Measurements from ENCODE around the gene SNAP23.

Gene SNAP23

GRCh38 chr15:42493679-42494078, 1.8 kb upstream of the SNAP23 start:
- Histone ChIP-seq H3K4me2 (ENCODE audit: low read length) (peak overlapping the region; percentile 45), H3K4me1 (ENCODE audit: insufficient read depth, low read length, severe bottlenecking) (peaks cover 74% of the 10 kb centered on the region), H3K27me3 (ENCODE audit: insufficient read depth, low read length) (no peaks in the 10 kb centered on the region), H3K36me3 (ENCODE audit: insufficient read depth, low read length) (0 out of 2 replicates have a peak, but pooled peaks cover 4% of the 10 kb centered on the region), H4K20me1 (ENCODE audit: insufficient read depth, low read length) (no peaks in the 10 kb centered on the region), H3K79me2 (ENCODE audit: insufficient read depth, low read length) (peaks cover 21% of the 10 kb centered on the region), H3K27ac (ENCODE audit: low read depth, low read length, poor library complexity, severe bottlenecking) (peak overlapping the region; percentile 85), H3F3A (ENCODE audit: insufficient read depth, low read length) (no peaks in the 10 kb centered on the region), H3K9me3 (ENCODE audit: low read length) (no peaks in the 10 kb centered on the region), H2AFZ (ENCODE audit: low read length) (peak overlapping the region; percentile 43), H3K9ac (ENCODE audit: low read length) (peak overlapping the region; percentile 39; the same call in 1 of the 2 replicates), H3K4me3 (ENCODE audit: low read depth, low read length, poor library complexity, severe bottlenecking) (peak overlapping the region; percentile 21), H3K9me2 (ENCODE audit: low read depth, low read length) (no peaks in the 10 kb centered on the region)
- no peak for TF ChIP-seq EZH2 (IDR thresholded peaks at IDR 0.05; ENCODE audit: borderline replicate concordance, low read length)
- TF ChIP-seq CTCF (IDR thresholded peaks at IDR 0.05; ENCODE audit: low read length): no peak

GRCh38 chr15:42494998-42495360, 455 bp upstream of the SNAP23 start:
- H3K4me1 ChIP-seq (ENCODE audit: insufficient read depth, low read length, severe bottlenecking): peaks cover 76% of the 10 kb centered on the region
- peak overlapping the region; percentile 85 for H3K27ac ChIP-seq (ENCODE audit: low read depth, low read length, poor library complexity, severe bottlenecking)
- H3K27me3 ChIP-seq (ENCODE audit: insufficient read depth, low read length): no peaks in the 10 kb centered on the region
- peak overlapping the region; percentile 88 for H3K9ac ChIP-seq (ENCODE audit: low read length)
- H3K4me3 ChIP-seq (ENCODE audit: low read depth, low read length, poor library complexity, severe bottlenecking): peak overlapping the region; percentile 93
- no peak overlapping the region for H2AFZ ChIP-seq (ENCODE audit: low read length)
- peak overlapping the region; percentile 88 for H3K4me2 ChIP-seq (ENCODE audit: low read length)
- H3F3A ChIP-seq (ENCODE audit: insufficient read depth, low read length): peaks cover 3% of the 10 kb centered on the region; the same call in 1 of the 2 replicates
- no peaks in the 10 kb centered on the region for H3K9me2 ChIP-seq (ENCODE audit: low read depth, low read length)
- TF ChIP-seq CTCF (IDR thresholded peaks at IDR 0.05; ENCODE audit: low read length) (no peak), EZH2 (IDR thresholded peaks at IDR 0.05; ENCODE audit: borderline replicate concordance, low read length) (no peak)
- H4K20me1 ChIP-seq (ENCODE audit: insufficient read depth, low read length): no peaks in the 10 kb centered on the region
- no peaks in the 10 kb centered on the region for H3K9me3 ChIP-seq (ENCODE audit: low read length)
- H3K79me2 ChIP-seq (ENCODE audit: insufficient read depth, low read length): peaks cover 11% of the 10 kb centered on the region
- H3K36me3 ChIP-seq (ENCODE audit: insufficient read depth, low read length): 0 out of 2 replicates have a peak, but pooled peaks cover 11% of the 10 kb centered on the region

- Histone ChIP-seq H3K4me3 (ENCODE audit: low read depth, low read length, poor library complexity, severe bottlenecking) (peak overlapping the region; percentile 93), H4K20me1 (ENCODE audit: insufficient read depth, low read length) (no peaks in the 10 kb centered on the region), H3K9ac (ENCODE audit: low read length) (peak overlapping the region; percentile 14; the same call in 1 of the 2 replicates), H3K9me3 (ENCODE audit: low read length) (no peaks in the 10 kb centered on the region), H3K27me3 (ENCODE audit: insufficient read depth, low read length) (no peaks in the 10 kb centered on the region), H3K79me2 (ENCODE audit: insufficient read depth, low read length) (peaks cover 11% of the 10 kb centered on the region; the same call in 1 of the 2 replicates), H3K4me1 (ENCODE audit: insufficient read depth, low read length, severe bottlenecking) (peaks cover 95% of the 10 kb centered on the region), H2AFZ (ENCODE audit: low read length) (no peak overlapping the region), H3F3A (ENCODE audit: insufficient read depth, low read length) (peaks cover 11% of the 10 kb centered on the region; the same call in 1 of the 2 replicates), H3K4me2 (ENCODE audit: low read length) (peak overlapping the region; percentile 88), H3K9me2 (ENCODE audit: low read depth, low read length) (no peaks in the 10 kb centered on the region), H3K36me3 (ENCODE audit: insufficient read depth, low read length) (peaks cover 28% of the 10 kb centered on the region; the same call in 1 of the 2 replicates), H3K27ac (ENCODE audit: low read depth, low read length, poor library complexity, severe bottlenecking) (peak overlapping the region; percentile 91)
- TF ChIP-seq CTCF (IDR thresholded peaks at IDR 0.05; ENCODE audit: low read length) (no peak), EZH2 (IDR thresholded peaks at IDR 0.05; ENCODE audit: borderline replicate concordance, low read length) (no peak)
These were observed 3.0 kb downstream of the SNAP23 start for GRCh38 chr15:42498212-42499068.
